ENCODE measurements around the gene TTC1.

GRCh38 chr5:160040471-160040835, 31.5 kb downstream of the TTC1 start:
- no peak for TF ChIP-seq CTCF (IDR thresholded peaks at IDR 0.05; ENCODE audit: low read depth, low read length, poor library complexity, severe bottlenecking)
- TF ChIP-seq EZH2phosphoT487 (IDR thresholded peaks at IDR 0.05; ENCODE audit: borderline replicate concordance, low read length): no peak

All from DOHH2 (cell line).